OCI-LY7 (cell line): Measurements from ENCODE around the gene SLC1A7. TPM values are rescaled to one million over a fixed set of nuclear protein-coding genes. Genes with fewer than 3 reads are reported as not detected.

Source experiments
- BruUV-seq: library from RNA; stranded (reverse); fragments of 400-500 nt; replicated peaks from 2 replicates; lab custom pipeline; 2021; lab: Mats Ljungman, UMichigan
- CTCF ChIA-PET: fragments of 300-600 bp; sonication (Branson Sonifier 250); formaldehyde crosslinking; loops from one replicate; lab custom pipeline; 2022; ENCODE audit warnings: antibody characterized with exemption; ENCODE audit not compliant: unreplicated experiment; lab: Charles Lee
- POLR2A ChIA-PET: fragments of 300-600 bp; sonication (Branson Sonifier 250); formaldehyde crosslinking; loops from one replicate; lab custom pipeline; 2022; ENCODE audit warnings: antibody characterized with exemption; lab: Charles Lee
- DNase-seq: peaks from one replicate; pipeline ENCODE4 v3.0.0-alpha.2; 2015; ENCODE audit warnings: low spot score
- H2AFZ ChIP-seq: fragments of 200-600 bp; sonication (generic), shearing (Covaris generic); 2 replicates; pipeline ENCODE4 v1.6.1; 2014; ENCODE audit warnings: mild to moderate bottlenecking, antibody characterized with exemption, low read length, moderate library complexity
- H3K27ac ChIP-seq: fragments of 200-600 bp; sonication (generic); 2 replicates; pipeline ENCODE4 v1.5.1; 2014; ENCODE audit warnings: mixed run types, low read depth, mild to moderate bottlenecking, moderate library complexity, low read length, inconsistent platforms; ENCODE audit not compliant: poor library complexity, severe bottlenecking
- H3K36me3 ChIP-seq: fragments of 200-600 bp; sonication (generic); 2 replicates; pipeline ENCODE4 v1.6.1; 2014; ENCODE audit warnings: mild to moderate bottlenecking, antibody characterized with exemption, low read length, moderate library complexity, mixed read lengths; ENCODE audit not compliant: insufficient read depth
- H3K4me1 ChIP-seq: fragments of 200-600 bp; sonication (generic); 2 replicates; pipeline ENCODE4 v1.5.1; 2014; ENCODE audit warnings: mild to moderate bottlenecking, low read length; ENCODE audit not compliant: insufficient read depth, poor library complexity, severe bottlenecking
- H3K4me2 ChIP-seq: fragments of 200-600 bp; sonication (generic); 2 replicates; pipeline ENCODE4 v1.6.1; 2014; ENCODE audit warnings: mild to moderate bottlenecking, low read length
- H3K4me3 ChIP-seq: fragments of 200-600 bp; sonication (generic); 2 replicates; pipeline ENCODE4 v1.5.1; 2014; ENCODE audit warnings: mild to moderate bottlenecking, low read depth, low read length; ENCODE audit not compliant: poor library complexity, severe bottlenecking
- H3K79me2 ChIP-seq: fragments of 200-600 bp; sonication (generic); 2 replicates; pipeline ENCODE4 v1.6.1; 2016; ENCODE audit warnings: low read depth, mild to moderate bottlenecking, low read length, moderate library complexity, mixed read lengths; ENCODE audit not compliant: insufficient read depth
- H3K9me2 ChIP-seq: fragments of 200-600 bp; sonication (generic); 2 replicates; pipeline ENCODE4 v1.6.1; 2016; ENCODE audit warnings: mild to moderate bottlenecking, low read length, mixed read lengths; ENCODE audit not compliant: insufficient read depth
- H3K9me3 ChIP-seq: fragments of 200-600 bp; sonication (generic); 2 replicates; pipeline ENCODE4 v1.6.1; 2014; ENCODE audit warnings: mild to moderate bottlenecking, mixed run types, low read length, mixed read lengths
- H4K20me1 ChIP-seq: fragments of 200-600 bp; sonication (generic); 2 replicates; pipeline ENCODE4 v1.6.1; 2014; ENCODE audit warnings: mild to moderate bottlenecking, antibody characterized with exemption, low read length, moderate library complexity, mixed read lengths; ENCODE audit not compliant: insufficient read depth
- EZH2phosphoT487 ChIP-seq: fragments of 200-600 bp; sonication (generic); IDR thresholded peaks from 2 replicates; pipeline ENCODE4 v1.6.1; 2018; ENCODE audit warnings: low read depth, borderline replicate concordance, mild to moderate bottlenecking, mixed run types, antibody characterized with exemption, low read length, moderate library complexity, mixed read lengths
- intact Hi-C: fragments of 100-400 bp; cut with micrococcal nuclease; formaldehyde crosslinking; loops from one replicate; pipeline ENCODE4 v1.10.0; 2022; ENCODE audit not compliant: unreplicated experiment
- total RNA-seq, 2 experiments: library from RNA; depleted of rRNA in 1 of 2; stranded (reverse); fragments of >200 nt in 1 of 2; shearing (Covaris generic) in 1 of 2; gene quantifications; 2 replicates each; pipeline ENCODE4 v1.2.3, GENCODE V29; 2014 to 2022
- TF ChIP-seq, protein P1 (sequence below): fragments of 200-600 bp; sonication (generic); conservative IDR thresholded peaks from 2 replicates; pipeline ENCODE4 v1.5.1; 2014; ENCODE audit warnings: mild to moderate bottlenecking, antibody characterized with exemption, low read length, moderate library complexity, mixed read lengths

Gene SLC1A7
- total RNA-seq, 2 experiments from 2014 or later, result not detected

DNA sequence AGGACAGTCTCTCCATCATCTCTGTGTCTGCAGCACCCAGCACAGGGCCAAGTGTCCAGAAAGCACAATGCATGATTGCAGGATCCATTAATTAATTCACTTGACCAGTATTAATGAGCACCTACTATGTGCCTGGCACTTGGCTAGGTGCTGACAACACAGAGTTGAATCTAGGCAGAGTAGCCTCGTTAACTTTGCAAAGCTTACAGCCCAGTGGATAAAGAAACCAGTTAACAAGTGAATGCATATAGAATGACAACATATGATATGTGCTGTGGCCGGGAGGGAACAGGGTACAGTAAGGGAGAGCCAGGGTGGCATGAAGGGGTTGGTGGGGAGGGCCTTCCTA, 10.9 kb downstream of the SLC1A7 start:
- Histone ChIP-seq H2AFZ (no peak overlapping the region), H3K27ac (no peak overlapping the region), H3K9me2 (no peaks in the 10 kb centered on the region), H3K4me1 (no peaks in the 10 kb centered on the region), H3K4me3 (no peak overlapping the region), H3K79me2 (no peaks in the 10 kb centered on the region), H4K20me1 (no peaks in the 10 kb centered on the region), H3K4me2 (no peak overlapping the region), H3K9me3 (no peaks in the 10 kb centered on the region), H3K36me3 (no peaks in the 10 kb centered on the region)
- ChIA-PET POLR2A (no interaction called here), CTCF (interaction anchor here (0.6 kb wide), 1 partner anchor 549 kb away, joined by 3 read pairs; no protein-coding TSS in a partner anchor)
- intact Hi-C loops, result no loop called here
- no peak for DNase-seq
- BruUV-seq, result no TSS peak
- no peak for TF ChIP-seq EZH2phosphoT487
- TF ChIP-seq, protein P1, sequence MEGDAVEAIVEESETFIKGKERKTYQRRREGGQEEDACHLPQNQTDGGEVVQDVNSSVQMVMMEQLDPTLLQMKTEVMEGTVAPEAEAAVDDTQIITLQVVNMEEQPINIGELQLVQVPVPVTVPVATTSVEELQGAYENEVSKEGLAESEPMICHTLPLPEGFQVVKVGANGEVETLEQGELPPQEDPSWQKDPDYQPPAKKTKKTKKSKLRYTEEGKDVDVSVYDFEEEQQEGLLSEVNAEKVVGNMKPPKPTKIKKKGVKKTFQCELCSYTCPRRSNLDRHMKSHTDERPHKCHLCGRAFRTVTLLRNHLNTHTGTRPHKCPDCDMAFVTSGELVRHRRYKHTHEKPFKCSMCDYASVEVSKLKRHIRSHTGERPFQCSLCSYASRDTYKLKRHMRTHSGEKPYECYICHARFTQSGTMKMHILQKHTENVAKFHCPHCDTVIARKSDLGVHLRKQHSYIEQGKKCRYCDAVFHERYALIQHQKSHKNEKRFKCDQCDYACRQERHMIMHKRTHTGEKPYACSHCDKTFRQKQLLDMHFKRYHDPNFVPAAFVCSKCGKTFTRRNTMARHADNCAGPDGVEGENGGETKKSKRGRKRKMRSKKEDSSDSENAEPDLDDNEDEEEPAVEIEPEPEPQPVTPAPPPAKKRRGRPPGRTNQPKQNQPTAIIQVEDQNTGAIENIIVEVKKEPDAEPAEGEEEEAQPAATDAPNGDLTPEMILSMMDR, result no peak

DNA sequence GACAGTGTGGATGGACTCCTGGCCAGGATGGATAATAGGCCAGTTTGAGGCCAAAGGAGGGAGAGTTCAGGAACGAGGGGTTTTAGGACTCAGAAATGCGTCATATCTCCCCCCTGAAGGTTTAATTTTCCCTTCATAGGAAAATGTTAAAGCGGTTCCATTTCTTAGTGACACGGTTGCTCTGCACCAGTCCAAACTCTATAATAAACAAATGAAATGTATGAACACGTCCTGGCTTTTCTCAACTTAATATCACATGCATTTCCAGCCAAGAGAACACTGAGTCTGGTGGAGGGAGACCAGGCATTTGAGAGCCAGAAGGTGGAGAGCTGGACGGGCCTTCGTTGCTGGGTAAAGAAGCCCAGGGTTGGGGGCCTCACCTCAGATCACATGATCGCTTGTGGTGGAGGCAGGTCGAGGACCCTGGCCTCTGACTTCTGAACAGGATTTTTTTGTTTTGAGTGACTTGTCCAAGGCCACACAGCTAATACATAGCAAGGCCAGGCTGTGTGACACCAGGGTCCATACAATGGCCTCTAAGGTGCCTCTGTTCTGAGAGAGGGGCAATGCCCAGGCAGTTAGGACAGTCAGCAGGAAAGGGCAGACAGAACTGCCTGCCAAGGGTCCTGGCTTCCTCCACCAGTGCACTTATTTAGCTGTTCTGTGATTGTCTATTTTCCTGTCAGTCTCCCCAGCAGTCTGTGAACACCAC, 11.4 kb downstream of the SLC1A7 start:
- H2AFZ ChIP-seq, result no peak overlapping the region
- intact Hi-C loops, result no loop called here
- H3K4me1 ChIP-seq, result no peaks in the 10 kb centered on the region
- H3K9me3 ChIP-seq, result no peaks in the 10 kb centered on the region
- no peak for DNase-seq
- no TSS peak for BruUV-seq
- H3K4me3 ChIP-seq, result no peak overlapping the region
- TF ChIP-seq, protein P1, result no peak
- no peak for TF ChIP-seq EZH2phosphoT487
- no peak overlapping the region for H3K27ac ChIP-seq
- H3K9me2 ChIP-seq, result no peaks in the 10 kb centered on the region
- no peaks in the 10 kb centered on the region for H3K36me3 ChIP-seq
- no peaks in the 10 kb centered on the region for H3K79me2 ChIP-seq
- POLR2A ChIA-PET, result no interaction called here
- CTCF ChIA-PET, result interaction anchor here (1.1 kb wide), 1 partner anchor 51 kb away, joined by 3 read pairs; no protein-coding TSS in a partner anchor
- no peaks in the 10 kb centered on the region for H4K20me1 ChIP-seq
- H3K4me2 ChIP-seq, result no peak overlapping the region

DNA sequence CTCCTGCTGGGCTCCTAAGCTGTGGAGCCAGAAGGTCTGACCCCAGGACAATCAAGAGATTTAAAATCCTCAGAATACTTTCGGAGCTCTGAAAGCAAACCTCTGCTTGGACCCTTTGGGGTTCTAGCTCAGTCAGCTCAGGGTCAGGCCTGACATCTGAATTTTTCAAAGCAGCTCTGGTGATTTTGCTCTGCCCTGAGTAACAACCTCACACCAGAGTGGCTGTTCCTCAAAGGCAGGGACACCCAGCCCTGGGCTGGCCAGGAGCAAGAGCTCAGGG, 11.9 kb downstream of the SLC1A7 start:
- no TSS peak for BruUV-seq
- no peak overlapping the region for H2AFZ ChIP-seq
- no peak overlapping the region for H3K4me3 ChIP-seq
- H3K9me2 ChIP-seq, result no peaks in the 10 kb centered on the region
- ChIA-PET POLR2A (no interaction called here), CTCF (interaction anchor here (1.1 kb wide), 1 partner anchor 52 kb away, joined by 3 read pairs; no protein-coding TSS in a partner anchor)
- no peak overlapping the region for H3K27ac ChIP-seq
- no peak for TF ChIP-seq EZH2phosphoT487
- TF ChIP-seq, protein P1, result no peak
- H3K4me2 ChIP-seq, result no peak overlapping the region
- H3K79me2 ChIP-seq, result no peaks in the 10 kb centered on the region
- H4K20me1 ChIP-seq, result no peaks in the 10 kb centered on the region
- no peaks in the 10 kb centered on the region for H3K4me1 ChIP-seq
- no peak for DNase-seq
- intact Hi-C loops, result no loop called here
- H3K9me3 ChIP-seq, result no peaks in the 10 kb centered on the region
- H3K36me3 ChIP-seq, result no peaks in the 10 kb centered on the region
